ENCODE measurements around the gene MYPN. TPM values are rescaled to one million over a fixed set of nuclear protein-coding genes. Genes with fewer than 3 reads are reported as not detected.

The MYPN gene
- total RNA-seq, 1 donor from 2014 or later, result not detected

- Mint-ChIP-seq H3K36me3 (ENCODE audit: low read depth) (no peaks in the 10 kb centered on the region), H3K9me3 (no peaks in the 10 kb centered on the region), H3K4me3 (no peak overlapping the region), H3K27me3 (peaks cover 13% of the 10 kb centered on the region), H3K4me1 (peaks cover 3% of the 10 kb centered on the region), H3K27ac (no peak overlapping the region)
- intact Hi-C loops (cut with micrococcal nuclease), result no loop called here
- no peak for DNase-seq
Measured at GRCh38 chr10:68103901-68104300, 5.4 kb upstream of the MYPN start.

DNA sequence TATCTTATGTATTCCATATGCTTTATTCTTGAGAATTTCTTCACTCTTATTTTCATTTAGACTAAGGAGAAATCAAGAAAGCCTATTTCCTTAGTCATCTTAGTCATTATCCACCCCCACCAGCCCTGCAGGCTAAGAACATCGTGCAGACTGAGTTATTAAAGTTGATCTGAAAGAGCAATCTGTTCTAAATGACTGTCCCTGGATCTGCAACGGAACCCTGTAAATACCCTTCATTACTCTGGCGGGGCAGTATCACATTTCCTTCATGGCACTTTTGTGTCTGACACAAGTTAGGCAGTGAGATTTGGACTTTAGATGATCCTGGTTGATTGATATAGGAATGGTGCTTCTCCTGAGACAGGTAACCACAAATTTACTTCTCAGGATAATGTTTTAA is 3.5 kb upstream of the MYPN start:
- peaks cover 7% of the 10 kb centered on the region for H3K27me3 Mint-ChIP-seq
- DNase-seq, result no peak
- H3K4me3 Mint-ChIP-seq, result no peak overlapping the region
- H3K27ac Mint-ChIP-seq, result no peak overlapping the region
- no peaks in the 10 kb centered on the region for H3K9me3 Mint-ChIP-seq
- intact Hi-C loops (cut with micrococcal nuclease), result no loop called here
- H3K36me3 Mint-ChIP-seq (ENCODE audit: low read depth), result no peaks in the 10 kb centered on the region
- H3K4me1 Mint-ChIP-seq, result no peaks in the 10 kb centered on the region

DNA sequence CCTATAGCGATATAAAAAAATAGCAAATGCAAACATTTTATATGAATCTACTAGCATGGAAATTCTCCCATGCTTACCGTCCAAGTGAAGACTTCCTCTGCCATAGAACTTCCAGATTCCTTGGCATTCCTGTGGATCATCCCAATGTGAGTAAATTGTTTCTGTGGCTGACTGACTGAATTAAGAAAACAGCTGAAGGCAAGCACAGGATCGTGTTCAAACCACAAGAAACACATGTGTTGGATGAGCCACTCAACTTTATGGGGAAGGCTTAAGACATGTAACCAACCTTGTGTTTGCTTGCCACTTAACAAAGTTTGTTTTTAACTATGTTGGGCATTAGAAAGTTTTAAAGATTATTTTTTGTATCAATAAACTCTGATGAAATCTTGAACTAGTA is 2.6 kb upstream of the MYPN start:
- DNase-seq, result no peak
- no peaks in the 10 kb centered on the region for H3K9me3 Mint-ChIP-seq
- intact Hi-C loops (cut with micrococcal nuclease), result no loop called here
- no peaks in the 10 kb centered on the region for H3K36me3 Mint-ChIP-seq (ENCODE audit: low read depth)
- H3K27me3 Mint-ChIP-seq, result peaks cover 7% of the 10 kb centered on the region
- H3K4me1 Mint-ChIP-seq, result no peaks in the 10 kb centered on the region
- no peak overlapping the region for H3K4me3 Mint-ChIP-seq
- no peak overlapping the region for H3K27ac Mint-ChIP-seq

DNA sequence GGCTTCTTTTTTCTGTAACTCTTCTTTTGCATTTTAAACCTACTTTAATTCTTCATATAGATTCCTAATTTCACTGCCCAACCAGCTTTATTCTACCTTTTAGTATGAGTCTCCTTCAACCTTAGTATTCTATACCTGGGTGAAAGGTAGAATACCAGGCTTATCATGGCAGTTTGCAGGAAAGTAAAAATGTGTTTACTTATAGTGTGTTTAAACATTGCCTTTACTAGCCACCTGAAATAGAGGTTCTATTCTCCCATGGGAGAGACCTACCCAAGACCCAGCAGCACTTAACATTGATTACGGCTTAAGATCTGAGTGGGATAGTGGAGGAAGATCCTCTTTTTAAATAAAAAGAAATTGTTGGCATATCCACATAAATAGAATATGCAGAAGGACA is 1.6 kb upstream of the MYPN start:
- no peak for DNase-seq
- H3K4me3 Mint-ChIP-seq, result no peak overlapping the region
- no peaks in the 10 kb centered on the region for H3K4me1 Mint-ChIP-seq
- H3K27ac Mint-ChIP-seq, result no peak overlapping the region
- H3K36me3 Mint-ChIP-seq (ENCODE audit: low read depth), result no peaks in the 10 kb centered on the region
- no peaks in the 10 kb centered on the region for H3K9me3 Mint-ChIP-seq
- H3K27me3 Mint-ChIP-seq, result peaks cover 7% of the 10 kb centered on the region
- intact Hi-C loops (cut with micrococcal nuclease), result no loop called here

GRCh38 chr10:68108051-68108450 is 1.2 kb upstream of the MYPN start:
- Mint-ChIP-seq H3K4me1 (no peaks in the 10 kb centered on the region), H3K27me3 (peaks cover 4% of the 10 kb centered on the region), H3K9me3 (no peaks in the 10 kb centered on the region), H3K27ac (no peak overlapping the region), H3K4me3 (no peak overlapping the region), H3K36me3 (ENCODE audit: low read depth) (no peaks in the 10 kb centered on the region)
- intact Hi-C loops (cut with micrococcal nuclease), result no loop called here
- DNase-seq, result no peak

GRCh38 chr10:68108653-68109052 is 635 bp upstream of the MYPN start:
- Mint-ChIP-seq H3K27me3 (peaks cover 4% of the 10 kb centered on the region), H3K36me3 (ENCODE audit: low read depth) (no peaks in the 10 kb centered on the region), H3K27ac (no peak overlapping the region), H3K4me1 (no peaks in the 10 kb centered on the region), H3K4me3 (no peak overlapping the region), H3K9me3 (no peaks in the 10 kb centered on the region)
- intact Hi-C loops (cut with micrococcal nuclease), result no loop called here
- no peak for DNase-seq

DNA sequence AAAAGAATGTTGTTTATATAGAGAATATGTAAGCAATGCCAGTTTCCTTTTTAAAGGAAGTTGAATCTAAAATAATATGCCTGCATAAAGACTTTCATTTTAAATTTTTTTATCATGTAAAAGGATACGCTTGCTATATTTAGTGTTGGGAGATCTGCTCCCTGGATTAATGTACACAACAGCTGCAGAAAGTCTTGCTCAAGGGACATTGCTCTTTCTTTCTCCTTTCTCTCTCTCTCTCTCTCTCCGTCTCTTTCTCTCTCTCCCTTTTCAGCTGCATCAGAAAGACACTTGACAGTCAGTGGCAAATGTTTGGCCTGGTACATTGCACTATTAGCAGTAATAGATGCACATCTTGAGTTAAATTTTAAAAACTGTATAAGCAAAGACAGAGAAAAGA is 739 bp downstream of the MYPN start:
- intact Hi-C loops (cut with micrococcal nuclease), result no loop called here
- no peaks in the 10 kb centered on the region for H3K9me3 Mint-ChIP-seq
- H3K36me3 Mint-ChIP-seq (ENCODE audit: low read depth), result no peaks in the 10 kb centered on the region
- DNase-seq, result no peak
- no peak overlapping the region for H3K27ac Mint-ChIP-seq
- H3K27me3 Mint-ChIP-seq, result peaks cover 4% of the 10 kb centered on the region
- H3K4me1 Mint-ChIP-seq, result no peaks in the 10 kb centered on the region
- no peak overlapping the region for H3K4me3 Mint-ChIP-seq

DNA sequence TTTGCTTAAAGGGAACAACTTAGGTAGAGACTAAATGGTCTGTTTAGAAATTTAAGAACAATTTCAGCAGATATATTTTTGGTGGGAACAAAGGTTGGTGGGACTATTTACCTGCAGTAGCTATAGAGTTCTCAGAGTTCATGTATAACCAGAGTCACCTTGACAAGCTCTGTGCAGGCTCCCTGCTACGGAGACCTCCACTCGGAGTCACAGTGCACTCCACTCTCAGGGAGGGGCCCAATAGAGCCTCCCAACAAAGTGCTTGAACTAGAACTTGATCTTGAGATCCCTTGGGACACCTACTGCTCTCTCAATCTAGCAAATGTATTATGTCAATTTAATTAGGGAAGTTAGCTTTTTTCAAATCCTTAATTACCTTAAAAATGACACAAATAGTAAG is 2.3 kb downstream of the MYPN start:
- Mint-ChIP-seq H3K27ac (no peak overlapping the region), H3K36me3 (ENCODE audit: low read depth) (no peaks in the 10 kb centered on the region)
- no peak for DNase-seq

GRCh38 chr10:68112837-68113236 is 3.5 kb downstream of the MYPN start:
- intact Hi-C loops (cut with micrococcal nuclease), result no loop called here
- Mint-ChIP-seq H3K27me3 (peaks cover 3% of the 10 kb centered on the region), H3K27ac (no peak overlapping the region), H3K4me1 (no peaks in the 10 kb centered on the region), H3K4me3 (no peak overlapping the region), H3K36me3 (ENCODE audit: low read depth) (no peaks in the 10 kb centered on the region), H3K9me3 (no peaks in the 10 kb centered on the region)
- no peak for DNase-seq

More for the DNA sequence above, 2.3 kb downstream of the MYPN start:
- intact Hi-C loops (cut with micrococcal nuclease), result no loop called here
- Mint-ChIP-seq H3K4me3 (no peak overlapping the region), H3K27me3 (peaks cover 4% of the 10 kb centered on the region), H3K9me3 (no peaks in the 10 kb centered on the region), H3K4me1 (no peaks in the 10 kb centered on the region)

DNA sequence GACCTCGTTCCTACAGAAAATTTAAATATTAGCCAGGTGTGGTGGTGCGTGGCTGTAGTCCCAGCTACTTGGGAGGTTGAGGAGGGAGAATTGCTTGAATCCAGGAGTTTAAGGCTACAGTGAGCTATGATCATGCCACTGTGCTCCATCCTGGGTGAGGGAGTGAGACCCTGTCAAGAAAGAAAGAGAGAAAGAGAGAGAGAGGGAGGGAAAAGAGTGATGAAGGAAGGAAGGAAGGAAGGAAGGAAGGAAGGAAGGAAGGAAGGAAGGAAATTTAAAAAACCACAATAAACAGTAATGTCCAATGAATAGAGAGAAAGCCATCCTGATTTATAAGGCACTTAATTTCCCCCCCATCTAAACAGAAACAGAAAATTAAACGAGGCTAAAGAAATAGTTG is 9.4 kb downstream of the MYPN start:
- no peak for DNase-seq
- Mint-ChIP-seq H3K4me1 (no peaks in the 10 kb centered on the region), H3K27ac (no peak overlapping the region), H3K4me3 (no peak overlapping the region), H3K9me3 (no peaks in the 10 kb centered on the region), H3K27me3 (peaks cover 9% of the 10 kb centered on the region), H3K36me3 (ENCODE audit: low read depth) (no peaks in the 10 kb centered on the region)
- intact Hi-C loops (cut with micrococcal nuclease), result no loop called here

- H3K9me3 Mint-ChIP-seq, result no peaks in the 10 kb centered on the region
- intact Hi-C loops (cut with micrococcal nuclease), result no loop called here
- H3K4me3 Mint-ChIP-seq, result no peak overlapping the region
- no peaks in the 10 kb centered on the region for H3K4me1 Mint-ChIP-seq
- peaks cover 15% of the 10 kb centered on the region for H3K27me3 Mint-ChIP-seq
- H3K27ac Mint-ChIP-seq, result no peak overlapping the region
- H3K36me3 Mint-ChIP-seq (ENCODE audit: low read depth), result no peaks in the 10 kb centered on the region
- DNase-seq, result no peak
Measured at GRCh38 chr10:68121020-68121743, 11.9 kb downstream of the MYPN start.

GRCh38 chr10:68121852-68122251 is 12.6 kb downstream of the MYPN start:
- H3K4me3 Mint-ChIP-seq, result no peak overlapping the region
- H3K36me3 Mint-ChIP-seq (ENCODE audit: low read depth), result no peaks in the 10 kb centered on the region
- intact Hi-C loops (cut with micrococcal nuclease), result no loop called here
- H3K27me3 Mint-ChIP-seq, result peaks cover 19% of the 10 kb centered on the region
- no peak for DNase-seq
- no peaks in the 10 kb centered on the region for H3K4me1 Mint-ChIP-seq
- H3K27ac Mint-ChIP-seq, result no peak overlapping the region
- H3K9me3 Mint-ChIP-seq, result no peaks in the 10 kb centered on the region

DNA sequence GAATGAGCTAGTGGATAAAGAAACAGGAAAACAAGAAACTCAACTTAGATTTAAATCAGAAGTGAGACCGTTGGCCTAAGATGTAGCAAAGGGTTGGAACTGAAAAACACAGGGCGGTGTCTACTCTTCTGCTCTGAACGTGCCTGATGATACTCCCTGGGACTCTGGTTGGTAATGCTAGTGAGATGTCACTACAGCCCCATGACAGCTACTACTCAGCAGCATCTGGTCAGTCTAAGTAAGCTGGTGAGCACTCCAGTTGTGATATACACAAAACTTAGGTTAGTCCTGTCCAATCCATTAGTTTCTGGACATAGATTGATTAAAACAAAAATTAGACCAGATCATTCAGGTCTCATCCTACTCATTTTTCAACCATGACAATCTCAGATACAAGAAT is 15.4 kb downstream of the MYPN start:
- H3K4me1 Mint-ChIP-seq, result no peaks in the 10 kb centered on the region
- DNase-seq, result no peak
- H3K9me3 Mint-ChIP-seq, result no peaks in the 10 kb centered on the region
- intact Hi-C loops (cut with micrococcal nuclease), result no loop called here
- no peak overlapping the region for H3K27ac Mint-ChIP-seq
- H3K36me3 Mint-ChIP-seq (ENCODE audit: low read depth), result no peaks in the 10 kb centered on the region
- H3K27me3 Mint-ChIP-seq, result peaks cover 20% of the 10 kb centered on the region
- H3K4me3 Mint-ChIP-seq, result no peak overlapping the region

DNA sequence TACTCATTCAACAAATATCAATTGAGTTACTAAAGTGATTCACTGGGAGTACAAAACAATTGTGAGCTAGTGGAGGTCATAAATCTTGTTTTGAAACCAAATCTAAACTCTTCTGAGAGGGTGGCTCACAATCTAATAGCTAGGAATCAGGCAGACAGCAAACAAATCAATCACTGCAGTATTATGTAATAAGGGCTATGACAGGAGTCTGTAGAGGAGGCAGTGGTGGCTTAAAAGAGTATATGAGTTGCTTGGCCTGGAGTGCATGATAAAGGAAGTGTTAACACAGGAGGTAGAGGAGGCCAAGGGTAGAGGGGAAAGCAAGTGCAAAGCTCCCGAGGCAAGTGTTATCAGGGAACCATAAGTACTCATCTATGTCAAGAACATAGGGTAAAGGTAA is 16.5 kb downstream of the MYPN start:
- Mint-ChIP-seq H3K36me3 (ENCODE audit: low read depth) (no peaks in the 10 kb centered on the region), H3K9me3 (no peaks in the 10 kb centered on the region), H3K4me3 (no peak overlapping the region), H3K4me1 (no peaks in the 10 kb centered on the region), H3K27ac (no peak overlapping the region), H3K27me3 (peaks cover 17% of the 10 kb centered on the region)
- DNase-seq, result no peak
- intact Hi-C loops (cut with micrococcal nuclease), result no loop called here

- Mint-ChIP-seq H3K27ac (no peak overlapping the region), H3K4me3 (no peak overlapping the region)
Measured at GRCh38 chr10:68128015-68128414, 18.7 kb downstream of the MYPN start.

More at GRCh38 chr10:68128015-68128414, 18.7 kb downstream of the MYPN start:
- Mint-ChIP-seq H3K36me3 (ENCODE audit: low read depth) (no peaks in the 10 kb centered on the region), H3K27me3 (peaks cover 24% of the 10 kb centered on the region), H3K9me3 (no peaks in the 10 kb centered on the region), H3K4me1 (no peaks in the 10 kb centered on the region)
- DNase-seq, result no peak
- intact Hi-C loops (cut with micrococcal nuclease), result no loop called here
